ENCODE measurements around the gene PRKRIP1.
"Not testable (repeated sequence)": the region's sequence is repeated elsewhere in the genome, so short reads cannot be mapped to it uniquely, and the experiment has no call there.

DNA sequence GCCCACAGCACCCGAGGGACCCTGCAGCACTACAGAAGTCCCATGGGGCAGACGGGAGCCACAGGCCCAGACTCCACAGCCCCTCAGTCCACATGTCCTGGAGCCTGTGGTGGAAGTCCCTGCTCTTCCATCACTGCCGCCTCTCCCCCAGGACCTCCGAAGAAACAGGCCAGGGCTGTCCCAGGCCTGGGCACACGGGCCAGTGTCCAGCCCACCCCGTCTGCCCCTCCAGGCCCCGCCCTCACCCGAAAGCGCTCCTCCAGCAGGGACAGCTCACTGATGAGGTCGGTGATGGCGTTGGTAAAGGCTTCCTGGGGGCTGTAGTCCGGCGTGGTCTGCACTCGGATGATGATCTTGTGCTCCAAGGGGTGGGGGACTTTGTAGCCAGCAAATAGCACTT, 78.0 kb downstream of the PRKRIP1 start:
- TF ChIP-seq POLR2AphosphoS5 (IDR thresholded peaks at IDR 0.05; ENCODE audit: low read depth); EZH2phosphoT487 (IDR thresholded peaks at IDR 0.05; ENCODE audit: unreplicated experiment); EZH2 (IDR thresholded peaks at IDR 0.05; ENCODE audit: low read depth, unreplicated experiment); ZNF114 (CRISPR knock-in tag; IDR thresholded peaks at IDR 0.05); JUNB (IDR thresholded peaks at IDR 0.05; ENCODE audit: unreplicated experiment); CREB1 (CRISPR knock-in tag; IDR thresholded peaks at IDR 0.05; ENCODE audit: low read depth): not testable (repeated sequence)
- TF ChIP-seq, protein P1, sequence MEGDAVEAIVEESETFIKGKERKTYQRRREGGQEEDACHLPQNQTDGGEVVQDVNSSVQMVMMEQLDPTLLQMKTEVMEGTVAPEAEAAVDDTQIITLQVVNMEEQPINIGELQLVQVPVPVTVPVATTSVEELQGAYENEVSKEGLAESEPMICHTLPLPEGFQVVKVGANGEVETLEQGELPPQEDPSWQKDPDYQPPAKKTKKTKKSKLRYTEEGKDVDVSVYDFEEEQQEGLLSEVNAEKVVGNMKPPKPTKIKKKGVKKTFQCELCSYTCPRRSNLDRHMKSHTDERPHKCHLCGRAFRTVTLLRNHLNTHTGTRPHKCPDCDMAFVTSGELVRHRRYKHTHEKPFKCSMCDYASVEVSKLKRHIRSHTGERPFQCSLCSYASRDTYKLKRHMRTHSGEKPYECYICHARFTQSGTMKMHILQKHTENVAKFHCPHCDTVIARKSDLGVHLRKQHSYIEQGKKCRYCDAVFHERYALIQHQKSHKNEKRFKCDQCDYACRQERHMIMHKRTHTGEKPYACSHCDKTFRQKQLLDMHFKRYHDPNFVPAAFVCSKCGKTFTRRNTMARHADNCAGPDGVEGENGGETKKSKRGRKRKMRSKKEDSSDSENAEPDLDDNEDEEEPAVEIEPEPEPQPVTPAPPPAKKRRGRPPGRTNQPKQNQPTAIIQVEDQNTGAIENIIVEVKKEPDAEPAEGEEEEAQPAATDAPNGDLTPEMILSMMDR (conservative IDR thresholded peaks at IDR 0.05; ENCODE audit: low read depth in 2 of 2) = not testable (repeated sequence)
- TF ChIP-seq, protein P2, sequence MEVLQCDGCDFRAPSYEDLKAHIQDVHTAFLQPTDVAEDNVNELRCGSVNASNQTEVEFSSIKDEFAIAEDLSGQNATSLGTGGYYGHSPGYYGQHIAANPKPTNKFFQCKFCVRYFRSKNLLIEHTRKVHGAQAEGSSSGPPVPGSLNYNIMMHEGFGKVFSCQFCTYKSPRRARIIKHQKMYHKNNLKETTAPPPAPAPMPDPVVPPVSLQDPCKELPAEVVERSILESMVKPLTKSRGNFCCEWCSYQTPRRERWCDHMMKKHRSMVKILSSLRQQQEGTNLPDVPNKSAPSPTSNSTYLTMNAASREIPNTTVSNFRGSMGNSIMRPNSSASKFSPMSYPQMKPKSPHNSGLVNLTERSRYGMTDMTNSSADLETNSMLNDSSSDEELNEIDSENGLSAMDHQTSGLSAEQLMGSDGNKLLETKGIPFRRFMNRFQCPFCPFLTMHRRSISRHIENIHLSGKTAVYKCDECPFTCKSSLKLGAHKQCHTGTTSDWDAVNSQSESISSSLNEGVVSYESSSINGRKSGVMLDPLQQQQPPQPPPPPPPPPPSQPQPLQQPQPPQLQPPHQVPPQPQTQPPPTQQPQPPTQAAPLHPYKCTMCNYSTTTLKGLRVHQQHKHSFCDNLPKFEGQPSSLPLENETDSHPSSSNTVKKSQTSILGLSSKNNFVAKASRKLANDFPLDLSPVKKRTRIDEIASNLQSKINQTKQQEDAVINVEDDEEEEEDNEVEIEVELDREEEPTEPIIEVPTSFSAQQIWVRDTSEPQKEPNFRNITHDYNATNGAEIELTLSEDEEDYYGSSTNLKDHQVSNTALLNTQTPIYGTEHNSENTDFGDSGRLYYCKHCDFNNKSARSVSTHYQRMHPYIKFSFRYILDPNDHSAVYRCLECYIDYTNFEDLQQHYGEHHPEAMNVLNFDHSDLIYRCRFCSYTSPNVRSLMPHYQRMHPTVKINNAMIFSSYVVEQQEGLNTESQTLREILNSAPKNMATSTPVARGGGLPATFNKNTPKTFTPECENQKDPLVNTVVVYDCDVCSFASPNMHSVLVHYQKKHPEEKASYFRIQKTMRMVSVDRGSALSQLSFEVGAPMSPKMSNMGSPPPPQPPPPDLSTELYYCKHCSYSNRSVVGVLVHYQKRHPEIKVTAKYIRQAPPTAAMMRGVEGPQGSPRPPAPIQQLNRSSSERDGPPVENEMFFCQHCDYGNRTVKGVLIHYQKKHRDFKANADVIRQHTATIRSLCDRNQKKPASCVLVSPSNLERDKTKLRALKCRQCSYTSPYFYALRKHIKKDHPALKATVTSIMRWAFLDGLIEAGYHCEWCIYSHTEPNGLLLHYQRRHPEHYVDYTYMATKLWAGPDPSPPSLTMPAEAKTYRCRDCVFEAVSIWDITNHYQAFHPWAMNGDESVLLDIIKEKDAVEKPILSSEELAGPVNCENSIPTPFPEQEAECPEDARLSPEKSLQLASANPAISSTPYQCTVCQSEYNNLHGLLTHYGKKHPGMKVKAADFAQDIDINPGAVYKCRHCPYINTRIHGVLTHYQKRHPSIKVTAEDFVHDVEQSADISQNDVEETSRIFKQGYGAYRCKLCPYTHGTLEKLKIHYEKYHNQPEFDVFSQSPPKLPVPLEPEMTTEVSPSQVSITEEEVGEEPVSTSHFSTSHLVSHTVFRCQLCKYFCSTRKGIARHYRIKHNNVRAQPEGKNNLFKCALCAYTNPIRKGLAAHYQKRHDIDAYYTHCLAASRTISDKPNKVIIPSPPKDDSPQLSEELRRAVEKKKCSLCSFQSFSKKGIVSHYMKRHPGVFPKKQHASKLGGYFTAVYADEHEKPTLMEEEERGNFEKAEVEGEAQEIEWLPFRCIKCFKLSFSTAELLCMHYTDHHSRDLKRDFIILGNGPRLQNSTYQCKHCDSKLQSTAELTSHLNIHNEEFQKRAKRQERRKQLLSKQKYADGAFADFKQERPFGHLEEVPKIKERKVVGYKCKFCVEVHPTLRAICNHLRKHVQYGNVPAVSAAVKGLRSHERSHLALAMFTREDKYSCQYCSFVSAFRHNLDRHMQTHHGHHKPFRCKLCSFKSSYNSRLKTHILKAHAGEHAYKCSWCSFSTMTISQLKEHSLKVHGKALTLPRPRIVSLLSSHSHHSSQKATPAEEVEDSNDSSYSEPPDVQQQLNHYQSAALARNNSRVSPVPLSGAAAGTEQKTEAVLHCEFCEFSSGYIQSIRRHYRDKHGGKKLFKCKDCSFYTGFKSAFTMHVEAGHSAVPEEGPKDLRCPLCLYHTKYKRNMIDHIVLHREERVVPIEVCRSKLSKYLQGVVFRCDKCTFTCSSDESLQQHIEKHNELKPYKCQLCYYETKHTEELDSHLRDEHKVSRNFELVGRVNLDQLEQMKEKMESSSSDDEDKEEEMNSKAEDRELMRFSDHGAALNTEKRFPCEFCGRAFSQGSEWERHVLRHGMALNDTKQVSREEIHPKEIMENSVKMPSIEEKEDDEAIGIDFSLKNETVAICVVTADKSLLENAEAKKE (CRISPR knock-in tag; IDR thresholded peaks at IDR 0.05) = not testable (repeated sequence)
- TF ChIP-seq, protein P3, sequence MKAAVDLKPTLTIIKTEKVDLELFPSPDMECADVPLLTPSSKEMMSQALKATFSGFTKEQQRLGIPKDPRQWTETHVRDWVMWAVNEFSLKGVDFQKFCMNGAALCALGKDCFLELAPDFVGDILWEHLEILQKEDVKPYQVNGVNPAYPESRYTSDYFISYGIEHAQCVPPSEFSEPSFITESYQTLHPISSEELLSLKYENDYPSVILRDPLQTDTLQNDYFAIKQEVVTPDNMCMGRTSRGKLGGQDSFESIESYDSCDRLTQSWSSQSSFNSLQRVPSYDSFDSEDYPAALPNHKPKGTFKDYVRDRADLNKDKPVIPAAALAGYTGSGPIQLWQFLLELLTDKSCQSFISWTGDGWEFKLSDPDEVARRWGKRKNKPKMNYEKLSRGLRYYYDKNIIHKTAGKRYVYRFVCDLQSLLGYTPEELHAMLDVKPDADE (IDR thresholded peaks at IDR 0.05) = not testable (repeated sequence)
- TF ChIP-seq, protein P4, sequence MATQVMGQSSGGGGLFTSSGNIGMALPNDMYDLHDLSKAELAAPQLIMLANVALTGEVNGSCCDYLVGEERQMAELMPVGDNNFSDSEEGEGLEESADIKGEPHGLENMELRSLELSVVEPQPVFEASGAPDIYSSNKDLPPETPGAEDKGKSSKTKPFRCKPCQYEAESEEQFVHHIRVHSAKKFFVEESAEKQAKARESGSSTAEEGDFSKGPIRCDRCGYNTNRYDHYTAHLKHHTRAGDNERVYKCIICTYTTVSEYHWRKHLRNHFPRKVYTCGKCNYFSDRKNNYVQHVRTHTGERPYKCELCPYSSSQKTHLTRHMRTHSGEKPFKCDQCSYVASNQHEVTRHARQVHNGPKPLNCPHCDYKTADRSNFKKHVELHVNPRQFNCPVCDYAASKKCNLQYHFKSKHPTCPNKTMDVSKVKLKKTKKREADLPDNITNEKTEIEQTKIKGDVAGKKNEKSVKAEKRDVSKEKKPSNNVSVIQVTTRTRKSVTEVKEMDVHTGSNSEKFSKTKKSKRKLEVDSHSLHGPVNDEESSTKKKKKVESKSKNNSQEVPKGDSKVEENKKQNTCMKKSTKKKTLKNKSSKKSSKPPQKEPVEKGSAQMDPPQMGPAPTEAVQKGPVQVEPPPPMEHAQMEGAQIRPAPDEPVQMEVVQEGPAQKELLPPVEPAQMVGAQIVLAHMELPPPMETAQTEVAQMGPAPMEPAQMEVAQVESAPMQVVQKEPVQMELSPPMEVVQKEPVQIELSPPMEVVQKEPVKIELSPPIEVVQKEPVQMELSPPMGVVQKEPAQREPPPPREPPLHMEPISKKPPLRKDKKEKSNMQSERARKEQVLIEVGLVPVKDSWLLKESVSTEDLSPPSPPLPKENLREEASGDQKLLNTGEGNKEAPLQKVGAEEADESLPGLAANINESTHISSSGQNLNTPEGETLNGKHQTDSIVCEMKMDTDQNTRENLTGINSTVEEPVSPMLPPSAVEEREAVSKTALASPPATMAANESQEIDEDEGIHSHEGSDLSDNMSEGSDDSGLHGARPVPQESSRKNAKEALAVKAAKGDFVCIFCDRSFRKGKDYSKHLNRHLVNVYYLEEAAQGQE (IDR thresholded peaks at IDR 0.05; ENCODE audit: unreplicated experiment) = not testable (repeated sequence)

All from GM23338 (cell line).